IPS-NIHi7 (cell line): ENCODE results near the gene AKR1D1.
A peak's percentile ranks its signal among the peaks of the same experiment; 100 is the strongest.
"Not testable (repeated sequence)": the region's sequence is repeated elsewhere in the genome, so short reads cannot be mapped to it uniquely, and the experiment has no call there.

ENCODE experiments used
- DNase-seq: peaks from one replicate; pipeline ENCODE4 v3.0.0; 2012; ENCODE audit warnings: mixed read lengths; ENCODE audit errors: extremely low spot score

The AKR1D1 gene

GRCh38 chr7:138076196-138076595, at the start of gene AKR1D1:
Gene AKR1D1, plus strand, starts transcription at chr7:138076459. Its CDS starts 60 bp downstream, at chr7:138076519.
- no peak for DNase-seq

- DNase-seq: no peak
Observed at GRCh38 chr7:138027100-138027499, 49.2 kb upstream of the AKR1D1 start.

- no peak for DNase-seq
Observed at GRCh38 chr7:138029126-138029525, 47.1 kb upstream of the AKR1D1 start.

GRCh38 chr7:138029941-138030340, 46.3 kb upstream of the AKR1D1 start:
- no peak for DNase-seq

- DNase-seq: no peak
Observed at GRCh38 chr7:138030679-138031351, 45.4 kb upstream of the AKR1D1 start.

- DNase-seq: no peak
Observed at GRCh38 chr7:138032186-138032585, 44.1 kb upstream of the AKR1D1 start.

- DNase-seq: no peak
Observed at GRCh38 chr7:138032770-138033169, 43.5 kb upstream of the AKR1D1 start.

- DNase-seq: no peak
Observed at GRCh38 chr7:138033241-138033640, 43.0 kb upstream of the AKR1D1 start.

- no peak for DNase-seq
Observed at GRCh38 chr7:138036135-138036534, 40.1 kb upstream of the AKR1D1 start.

GRCh38 chr7:138040063-138040462, 36.2 kb upstream of the AKR1D1 start:
- not testable (repeated sequence) for DNase-seq

- DNase-seq: no peak
Observed at GRCh38 chr7:138044897-138045296, 31.4 kb upstream of the AKR1D1 start.

GRCh38 chr7:138047907-138048306, 28.4 kb upstream of the AKR1D1 start:
- no peak for DNase-seq

GRCh38 chr7:138049505-138050116, 26.6 kb upstream of the AKR1D1 start:
- DNase-seq: no peak

GRCh38 chr7:138051712-138052247, 24.5 kb upstream of the AKR1D1 start:
- DNase-seq: not testable (repeated sequence)

GRCh38 chr7:138052696-138053095, 23.6 kb upstream of the AKR1D1 start:
- no peak for DNase-seq

GRCh38 chr7:138055698-138056097, 20.6 kb upstream of the AKR1D1 start:
- not testable (repeated sequence) for DNase-seq

- no peak for DNase-seq
Observed at GRCh38 chr7:138063400-138063799, 12.9 kb upstream of the AKR1D1 start.

- DNase-seq: peak; percentile 17
Observed at GRCh38 chr7:138064856-138065357, 11.4 kb upstream of the AKR1D1 start.

GRCh38 chr7:138065827-138066226, 10.4 kb upstream of the AKR1D1 start:
- DNase-seq: no peak

GRCh38 chr7:138066954-138067394, 9.3 kb upstream of the AKR1D1 start:
- no peak for DNase-seq

- no peak for DNase-seq
Observed at GRCh38 chr7:138067774-138068173, 8.5 kb upstream of the AKR1D1 start.

GRCh38 chr7:138070908-138071307, 5.4 kb upstream of the AKR1D1 start:
- no peak for DNase-seq

GRCh38 chr7:138072726-138073125, 3.5 kb upstream of the AKR1D1 start:
- no peak for DNase-seq
